ENCODE results near the gene MAGI1. TPM values are rescaled to one million over a fixed set of nuclear protein-coding genes. Genes with fewer than 3 reads are reported as not detected.

MAGI1 gene
- polyA plus RNA-seq, 3 donors = 28.3 to 29.7 (median 29.3) TPM

- DNase-seq (ENCODE audit: low read depth in 3 of 3, low spot score in 2 of 3) = no peak
These were observed 715.8 kb downstream of the MAGI1 start for GRCh38 chr3:65322910-65323309.

- no peak for DNase-seq (ENCODE audit: low read depth in 3 of 3, low spot score in 2 of 3)
These were observed 720.5 kb downstream of the MAGI1 start for GRCh38 chr3:65318231-65318630.

- DNase-seq (ENCODE audit: low read depth in 3 of 3, low spot score in 2 of 3) = no peak
These were observed 723.8 kb downstream of the MAGI1 start for GRCh38 chr3:65314916-65315315.

GRCh38 chr3:65314269-65314668 is 724.4 kb downstream of the MAGI1 start:
- DNase-seq (ENCODE audit: low read depth in 3 of 3, low spot score in 2 of 3) = no peak

GRCh38 chr3:65313666-65314065 is 725.1 kb downstream of the MAGI1 start:
- no peak for DNase-seq (ENCODE audit: low read depth in 3 of 3, low spot score in 2 of 3)

GRCh38 chr3:65305836-65306235 is 732.9 kb downstream of the MAGI1 start:
- no peak for DNase-seq (ENCODE audit: low read depth in 3 of 3, low spot score in 2 of 3)

Other genes starting within 250 kb of the MAGI1 start
- gene SLC25A26, start 182.1 kb upstream of the MAGI1 start, polyA plus RNA-seq (ENCODE audit: insufficient read length in 3 of 3) = 10 to 100 TPM; 21.6 to 29.8 (median 26.0) TPM

Data from right renal cortex interstitium (tissue), 3 donors.